ENCODE data around the gene PTGR1.
"Not testable (repeated sequence)": the region's sequence is repeated elsewhere in the genome, so short reads cannot be mapped to it uniquely, and the experiment has no call there.

Gene PTGR1

GRCh38 chr9:111599092-111599954 is at the start of gene PTGR1:
Gene PTGR1 (minus strand): TSS chr9:111599647. CDS start chr9:111597422, 2,225 bp downstream.
- DNase-seq (ENCODE audit: low read depth): no peak

- DNase-seq (ENCODE audit: low read depth): no peak
Measured at GRCh38 chr9:111649016-111649415, 49.6 kb upstream of the PTGR1 start.

GRCh38 chr9:111648066-111648465 is 48.6 kb upstream of the PTGR1 start:
- no peak for DNase-seq (ENCODE audit: low read depth)

- no peak for DNase-seq (ENCODE audit: low read depth)
Measured at GRCh38 chr9:111646417-111646816, 47.0 kb upstream of the PTGR1 start.

- DNase-seq (ENCODE audit: low read depth): no peak
Measured at GRCh38 chr9:111645806-111646205, 46.4 kb upstream of the PTGR1 start.

GRCh38 chr9:111644195-111644772 is 44.8 kb upstream of the PTGR1 start:
- no peak for DNase-seq (ENCODE audit: low read depth)

GRCh38 chr9:111637421-111637950 is 38.0 kb upstream of the PTGR1 start:
- DNase-seq (ENCODE audit: low read depth): no peak

- no peak for DNase-seq (ENCODE audit: low read depth)
Measured at GRCh38 chr9:111634860-111635259, 35.4 kb upstream of the PTGR1 start.

GRCh38 chr9:111633389-111633736 is 33.9 kb upstream of the PTGR1 start:
- DNase-seq (ENCODE audit: low read depth): no peak

- DNase-seq (ENCODE audit: low read depth): no peak
Measured at GRCh38 chr9:111632695-111633388, 33.4 kb upstream of the PTGR1 start.

- no peak for DNase-seq (ENCODE audit: low read depth)
Measured at GRCh38 chr9:111632060-111632459, 32.6 kb upstream of the PTGR1 start.

- DNase-seq (ENCODE audit: low read depth): peak; percentile 94
Measured at GRCh38 chr9:111631214-111631971, 31.9 kb upstream of the PTGR1 start, which contains the start of gene DNAJC25. Gene DNAJC25 (plus strand): TSS chr9:111631334. CDS start chr9:111631408, 74 bp downstream.

GRCh38 chr9:111630964-111631213 is 31.4 kb upstream of the PTGR1 start:
- no peak for DNase-seq (ENCODE audit: low read depth)

- no peak for DNase-seq (ENCODE audit: low read depth)
Measured at GRCh38 chr9:111630182-111630963, 30.9 kb upstream of the PTGR1 start.

GRCh38 chr9:111628411-111628810 is 29.0 kb upstream of the PTGR1 start:
- DNase-seq (ENCODE audit: low read depth): no peak

- no peak for DNase-seq (ENCODE audit: low read depth)
Measured at GRCh38 chr9:111627260-111627963, 28.0 kb upstream of the PTGR1 start.

GRCh38 chr9:111622626-111623025 is 23.2 kb upstream of the PTGR1 start:
- no peak for DNase-seq (ENCODE audit: low read depth)

GRCh38 chr9:111621895-111622480 is 22.5 kb upstream of the PTGR1 start:
- no peak for DNase-seq (ENCODE audit: low read depth)

- DNase-seq (ENCODE audit: low read depth): not testable (repeated sequence)
Measured at GRCh38 chr9:111617349-111617748, 17.9 kb upstream of the PTGR1 start.

GRCh38 chr9:111615928-111616327 is 16.5 kb upstream of the PTGR1 start:
- DNase-seq (ENCODE audit: low read depth): no peak

Measured in stimulated activated CD8-positive, alpha-beta memory T cell treated with anti-CD3 and anti-CD28 coated beads, Interleukin-12 subunit alpha, Interleukin-12 subunit beta, amount 100 ng/mL, for 4 hours (primary cell).